NCI-H345 treated with DMSO at 0.1 percent for 48 hours (cell line): ENCODE measurements around the gene DNAH12.
A peak's percentile ranks its signal among the peaks of the same experiment; 100 is the strongest.

Experiments used
- DNase-seq: peaks from one replicate; lab custom pipeline; 2025; ENCODE audit not compliant: unreplicated experiment; lab: John Stamatoyannopoulos, UW

DNAH12 gene

GRCh38 chr3:57544181-57545125 lies at the start of gene DNAH12:
DNAH12 (minus strand) TSS chr3:57544344; CDS start chr3:57542870, 1,474 bp downstream.
- DNase-seq, result peak; percentile 26

GRCh38 chr3:57592306-57592705 lies 48.2 kb upstream of the DNAH12 start:
- no peak for DNase-seq

- no peak for DNase-seq
Measured at GRCh38 chr3:57587905-57588304, 43.8 kb upstream of the DNAH12 start.

- DNase-seq, result no peak
Measured at GRCh38 chr3:57586778-57587177, 42.6 kb upstream of the DNAH12 start.

GRCh38 chr3:57583544-57583943 lies 39.4 kb upstream of the DNAH12 start:
- no peak for DNase-seq

GRCh38 chr3:57582474-57583168 lies 38.5 kb upstream of the DNAH12 start:
- no peak for DNase-seq

GRCh38 chr3:57577801-57578200 lies 33.7 kb upstream of the DNAH12 start:
- DNase-seq, result no peak

- DNase-seq, result no peak
Measured at GRCh38 chr3:57575966-57576626, 32.0 kb upstream of the DNAH12 start.

- DNase-seq, result no peak
Measured at GRCh38 chr3:57572096-57572495, 28.0 kb upstream of the DNAH12 start.

- no peak for DNase-seq
Measured at GRCh38 chr3:57570878-57571277, 26.7 kb upstream of the DNAH12 start.

GRCh38 chr3:57569859-57570450 lies 25.8 kb upstream of the DNAH12 start:
- no peak for DNase-seq

- no peak for DNase-seq
Measured at GRCh38 chr3:57559526-57559925, 15.4 kb upstream of the DNAH12 start.

- DNase-seq, result no peak
Measured at GRCh38 chr3:57557085-57557537, 13.0 kb upstream of the DNAH12 start.

GRCh38 chr3:57556459-57557084 lies 12.4 kb upstream of the DNAH12 start:
- DNase-seq, result no peak

GRCh38 chr3:57555738-57556458 lies 11.8 kb upstream of the DNAH12 start, which contains the start of gene PDE12:
PDE12 (plus strand) TSS chr3:57556274; CDS start chr3:57556380, 106 bp downstream.
- peak; percentile 78 for DNase-seq

- DNase-seq, result no peak
Measured at GRCh38 chr3:57555306-57555705, 11.2 kb upstream of the DNAH12 start.

GRCh38 chr3:57546616-57547015 lies 2.5 kb upstream of the DNAH12 start:
- no peak for DNase-seq

GRCh38 chr3:57545636-57546268 lies 1.6 kb upstream of the DNAH12 start:
- DNase-seq, result no peak

- DNase-seq, result no peak
Measured at GRCh38 chr3:57538465-57538864, 5.7 kb downstream of the DNAH12 start.
